Mesendoderm (in vitro differentiated cells): Measurements from ENCODE around the gene FBXO33.
A peak's percentile ranks its signal among the peaks of the same experiment; 100 is the strongest.

ENCODE experiments used
- DNase-seq: peaks from one replicate; pipeline ENCODE4 v3.0.0; 2013
- H2AK5ac ChIP-seq: 2 replicates; pipeline ENCODE4 v1.6.1; 2013; ENCODE audit warnings: low read length, inconsistent platforms
- H2BK120ac ChIP-seq: 2 replicates; pipeline ENCODE4 v1.6.1; 2013; ENCODE audit warnings: low read depth, mild to moderate bottlenecking, low read length, moderate library complexity, mixed read lengths
- H2BK15ac ChIP-seq: replicated peaks from 2 replicates; pipeline ENCODE4 v1.6.1; 2013; ENCODE audit warnings: low read depth, mild to moderate bottlenecking, moderate library complexity
- H2BK5ac ChIP-seq: 2 replicates; pipeline ENCODE4 v1.6.1; 2013; ENCODE audit warnings: low read length, inconsistent platforms
- H3K18ac ChIP-seq: 2 replicates; pipeline ENCODE4 v1.6.1; 2013; ENCODE audit warnings: mild to moderate bottlenecking, low read length, mixed read lengths
- H3K23ac ChIP-seq: one replicate; pipeline ENCODE4 v1.6.1; 2013; ENCODE audit warnings: low read length
- H3K27ac ChIP-seq: 2 replicates; pipeline ENCODE4 v1.5.1; 2013; ENCODE audit warnings: low read depth, mild to moderate bottlenecking, inconsistent platforms, low read length, moderate library complexity
- H3K27me3 ChIP-seq: 2 replicates; pipeline ENCODE4 v1.6.1; 2013; ENCODE audit warnings: low read length, control low read depth, mild to moderate bottlenecking, inconsistent platforms; ENCODE audit not compliant: insufficient read depth, poor library complexity
- H3K36me3 ChIP-seq: 2 replicates; pipeline ENCODE4 v1.6.1; 2013; ENCODE audit warnings: low read length, inconsistent platforms; ENCODE audit not compliant: control insufficient read depth, insufficient read depth
- H3K4ac ChIP-seq: one replicate; pipeline ENCODE4 v1.6.1; 2013; ENCODE audit warnings: low read depth, mild to moderate bottlenecking, low read length, moderate library complexity
- H3K4me1 ChIP-seq: 2 replicates; pipeline ENCODE4 v1.6.1; 2013; ENCODE audit warnings: low read depth, low read length, inconsistent platforms; ENCODE audit not compliant: control insufficient read depth
- H3K4me2 ChIP-seq: 2 replicates; pipeline ENCODE4 v1.6.1; 2013; ENCODE audit warnings: low read length
- H3K4me3 ChIP-seq: 2 replicates; pipeline ENCODE4 v1.5.1; 2013; ENCODE audit warnings: mild to moderate bottlenecking, low read length
- H3K56ac ChIP-seq: one replicate; pipeline ENCODE4 v1.6.1; 2013; ENCODE audit warnings: low read length
- H3K79me1 ChIP-seq: 2 replicates; pipeline ENCODE4 v1.6.1; 2013; ENCODE audit warnings: low read length, inconsistent platforms
- H3K79me2 ChIP-seq: 2 replicates; pipeline ENCODE4 v1.6.1; 2013; ENCODE audit warnings: mild to moderate bottlenecking, low read length; ENCODE audit not compliant: control insufficient read depth, insufficient read depth
- H3K9ac ChIP-seq: 2 replicates; pipeline ENCODE4 v1.6.1; 2013; ENCODE audit warnings: low read length, inconsistent platforms
- H4K5ac ChIP-seq: one replicate; pipeline ENCODE4 v1.6.1; 2013; ENCODE audit warnings: low read length
- H4K8ac ChIP-seq: one replicate; pipeline ENCODE4 v1.6.1; 2013; ENCODE audit warnings: low read depth, mild to moderate bottlenecking, control low read depth, low read length, moderate library complexity
- WGBS: extraction: QIAGEN DNeasy Blood & Tissue Kit; methylation state at CpG from one replicate; pipeline ENCODE4 v1.1.7; 2013; ENCODE audit warnings: low lambda C conversion rate, missing lambda C conversion rate; ENCODE audit not compliant: insufficient coverage; ENCODE audit errors: extremely low coverage; 5-methylcytosine and 5-hydroxymethylcytosine counted together

FBXO33 gene

GRCh38 chr14:39434401-39434800 is 2.2 kb upstream of the FBXO33 start:
- H2BK15ac ChIP-seq = no peak overlapping the region

DNA sequence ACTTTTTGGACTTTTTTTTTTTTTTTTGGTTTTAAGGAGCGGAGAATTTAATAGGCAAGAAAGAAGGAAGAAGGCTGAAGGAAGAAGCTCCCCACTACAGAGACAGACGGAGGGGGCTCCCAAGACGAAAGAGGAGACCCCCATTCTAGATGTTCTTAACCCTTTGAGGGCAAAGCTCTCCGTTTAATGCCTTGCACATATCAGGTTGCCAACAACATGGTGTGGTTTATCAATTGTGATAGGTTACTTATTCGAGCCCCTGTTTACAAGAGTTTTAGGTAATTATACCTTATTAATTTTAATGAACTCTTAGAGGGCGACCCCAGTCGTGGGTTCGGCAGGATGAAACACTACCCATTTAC is 1.2 kb upstream of the FBXO33 start:
- H3K18ac ChIP-seq = no peak overlapping the region
- no peak overlapping the region for H3K4ac ChIP-seq
- no peak overlapping the region for H4K8ac ChIP-seq
- no peak overlapping the region for H4K5ac ChIP-seq
- no peak for DNase-seq
- peak overlapping the region; percentile 90 for H3K56ac ChIP-seq
- no peak overlapping the region for H3K4me3 ChIP-seq
- no peak overlapping the region for H2BK5ac ChIP-seq
- no peak overlapping the region for H2AK5ac ChIP-seq
- peak overlapping the region; percentile 92 for H3K4me2 ChIP-seq
- no peaks in the 10 kb centered on the region for H3K36me3 ChIP-seq
- no peak overlapping the region for H3K27ac ChIP-seq
- H3K4me1 ChIP-seq = peaks cover 2% of the 10 kb centered on the region
- H3K23ac ChIP-seq = no peak overlapping the region
- peaks cover 12% of the 10 kb centered on the region for H3K79me2 ChIP-seq
- H2BK15ac ChIP-seq = no peak overlapping the region
- H2BK120ac ChIP-seq = no peak overlapping the region
- no peaks in the 10 kb centered on the region for H3K27me3 ChIP-seq
- peaks cover 10% of the 10 kb centered on the region for H3K79me1 ChIP-seq
- no CpG with 5 or more reads among the region's 8 CpGs for WGBS
- H3K9ac ChIP-seq = peak overlapping the region; percentile 82

More at GRCh38 chr14:39434401-39434800, 2.2 kb upstream of the FBXO33 start:
- no peak overlapping the region for H4K8ac ChIP-seq
- no peak overlapping the region for H3K4me3 ChIP-seq
- H3K4me1 ChIP-seq = peaks cover 2% of the 10 kb centered on the region
- no peak overlapping the region for H3K4me2 ChIP-seq
- WGBS = no CpG with 5 or more reads among the region's 2 CpGs
- H3K9ac ChIP-seq = no peak overlapping the region
- no peak overlapping the region for H3K56ac ChIP-seq
- DNase-seq = no peak
- no peak overlapping the region for H4K5ac ChIP-seq
- no peak overlapping the region for H2BK5ac ChIP-seq
- no peak overlapping the region for H3K27ac ChIP-seq
- no peak overlapping the region for H3K4ac ChIP-seq
- H3K36me3 ChIP-seq = no peaks in the 10 kb centered on the region
- no peak overlapping the region for H3K23ac ChIP-seq
- peaks cover 10% of the 10 kb centered on the region for H3K79me1 ChIP-seq
- H2AK5ac ChIP-seq = no peak overlapping the region
- no peak overlapping the region for H3K18ac ChIP-seq
- no peak overlapping the region for H2BK120ac ChIP-seq
- peaks cover 12% of the 10 kb centered on the region for H3K79me2 ChIP-seq
- no peaks in the 10 kb centered on the region for H3K27me3 ChIP-seq

- Histone ChIP-seq H3K4me1 (peaks cover 2% of the 10 kb centered on the region), H2BK120ac (no peak overlapping the region), H3K56ac (peak overlapping the region; percentile 90), H3K4me2 (peak overlapping the region; percentile 92), H4K8ac (no peak overlapping the region), H3K4me3 (peak overlapping the region; percentile 82), H3K4ac (no peak overlapping the region), H2BK15ac (no peak overlapping the region), H3K79me2 (peaks cover 12% of the 10 kb centered on the region), H2AK5ac (no peak overlapping the region), H3K23ac (no peak overlapping the region), H3K36me3 (no peaks in the 10 kb centered on the region), H3K9ac (peak overlapping the region; percentile 82), H3K27me3 (no peaks in the 10 kb centered on the region), H3K79me1 (peaks cover 10% of the 10 kb centered on the region), H3K18ac (no peak overlapping the region), H4K5ac (no peak overlapping the region), H2BK5ac (peak overlapping the region; percentile 71), H3K27ac (peak overlapping the region; percentile 81)
- WGBS = no CpG with 5 or more reads among the region's 38 CpGs
- peak; percentile 92 for DNase-seq
Measured at GRCh38 chr14:39432619-39433451, 602 bp upstream of the FBXO33 start.

DNA sequence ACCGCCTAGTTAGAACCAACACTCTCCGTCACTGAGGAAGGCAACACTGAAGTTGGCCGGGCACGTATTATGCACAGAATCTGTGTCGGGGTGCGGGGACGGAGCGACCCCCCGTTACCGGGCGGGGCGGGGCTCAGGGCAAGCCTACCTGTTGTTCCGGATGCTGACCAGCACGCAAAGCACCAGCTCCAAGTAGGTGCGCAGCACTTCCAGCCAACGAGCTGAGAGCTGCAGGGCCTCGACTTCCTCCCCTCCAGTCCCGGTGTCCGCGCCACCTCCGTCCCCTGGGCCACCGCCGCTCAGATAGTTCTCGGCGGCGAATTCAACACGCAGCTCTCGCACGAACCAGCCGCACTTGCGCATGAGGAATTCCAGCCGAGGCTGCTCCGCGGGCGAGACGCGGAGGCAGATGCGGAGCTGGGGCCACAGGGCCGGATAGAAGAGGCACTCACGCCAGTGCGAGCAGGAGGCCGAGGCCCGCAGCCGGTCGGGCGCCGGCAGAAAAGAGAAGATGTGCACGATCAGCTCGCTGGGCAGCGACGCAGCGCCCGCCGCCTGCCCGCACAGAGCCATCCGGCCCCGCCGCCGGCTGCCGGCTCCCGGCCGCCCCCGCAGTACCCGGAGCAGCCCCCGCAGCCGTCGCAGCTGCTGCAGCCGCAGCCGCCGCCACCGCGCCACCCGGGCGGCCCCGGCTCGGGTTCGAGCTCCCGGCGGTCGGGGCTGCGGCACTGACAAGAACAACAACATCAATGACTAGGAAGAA is 636 bp downstream of the FBXO33 start:
- peak overlapping the region; percentile 84 for H3K27ac ChIP-seq
- peaks cover 12% of the 10 kb centered on the region for H3K79me2 ChIP-seq
- H2BK120ac ChIP-seq = no peak overlapping the region
- no peak overlapping the region for H3K18ac ChIP-seq
- H3K27me3 ChIP-seq = no peaks in the 10 kb centered on the region
- H3K79me1 ChIP-seq = peaks cover 10% of the 10 kb centered on the region
- peak overlapping the region; percentile 98 for H3K56ac ChIP-seq
- H4K8ac ChIP-seq = no peak overlapping the region
- no peaks in the 10 kb centered on the region for H3K36me3 ChIP-seq
- H3K4me2 ChIP-seq = peak overlapping the region; percentile 83
- H3K4me1 ChIP-seq = peaks cover 2% of the 10 kb centered on the region
- peak overlapping the region; percentile 89 for H3K4me3 ChIP-seq
- H3K23ac ChIP-seq = peak overlapping the region; percentile 31
- WGBS = no CpG with 5 or more reads among the region's 81 CpGs
- no peak overlapping the region for H3K4ac ChIP-seq
- no peak overlapping the region for H2BK15ac ChIP-seq
- no peak overlapping the region for H2AK5ac ChIP-seq
- no peak overlapping the region for H4K5ac ChIP-seq
- peak overlapping the region; percentile 92 for H3K9ac ChIP-seq
- peak; percentile 65 for DNase-seq
- H2BK5ac ChIP-seq = no peak overlapping the region

DNA sequence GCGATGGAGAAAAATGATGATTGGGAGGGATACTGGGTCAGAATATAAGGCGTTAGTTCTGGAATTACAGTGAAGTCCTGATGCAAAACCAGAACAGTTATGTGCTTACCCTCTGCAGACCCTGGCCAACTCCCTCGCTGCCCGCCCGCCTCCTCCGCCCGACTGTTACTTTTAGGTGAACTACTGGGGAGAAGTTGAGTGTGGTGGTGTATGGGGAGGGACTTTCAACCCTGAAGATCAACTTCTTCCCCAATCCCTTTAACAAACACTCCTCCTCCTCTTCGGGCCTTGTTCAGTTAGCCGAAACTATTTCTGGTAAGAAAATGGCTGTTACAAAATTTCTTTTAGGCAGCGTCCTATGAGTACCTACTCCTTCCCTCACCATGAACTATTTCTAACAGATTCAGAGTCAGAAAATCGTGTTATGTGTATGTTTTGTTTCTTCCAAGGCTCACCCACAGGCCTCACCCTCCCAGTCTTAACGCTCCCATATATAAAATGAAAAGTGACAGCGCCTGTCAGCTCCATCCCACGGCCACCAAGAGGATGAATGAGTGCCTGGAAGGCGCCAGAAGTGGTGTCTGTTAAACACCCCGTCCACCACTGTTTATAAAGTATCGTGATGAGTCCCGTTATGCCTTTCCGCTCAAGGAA is 1.3 kb downstream of the FBXO33 start:
- H3K4me1 ChIP-seq = peaks cover 2% of the 10 kb centered on the region

More for the DNA sequence above, 1.3 kb downstream of the FBXO33 start:
- Histone ChIP-seq H3K79me1 (peaks cover 10% of the 10 kb centered on the region), H3K27me3 (no peaks in the 10 kb centered on the region), H2AK5ac (no peak overlapping the region), H3K4me3 (peak overlapping the region; percentile 89), H3K4me2 (peak overlapping the region; percentile 83), H4K8ac (no peak overlapping the region), H3K56ac (peak overlapping the region; percentile 98), H2BK5ac (no peak overlapping the region), H3K79me2 (peaks cover 12% of the 10 kb centered on the region), H3K36me3 (no peaks in the 10 kb centered on the region), H3K18ac (no peak overlapping the region), H2BK15ac (no peak overlapping the region), H3K9ac (peak overlapping the region; percentile 92), H2BK120ac (no peak overlapping the region), H3K27ac (no peak overlapping the region), H3K4ac (no peak overlapping the region), H3K23ac (no peak overlapping the region), H4K5ac (no peak overlapping the region)
- DNase-seq = no peak
- whole genome bisulfite sequencing = 100% methylated on average over 2 of the region's 19 CpGs
